Natural killer cell (primary cell): ENCODE results near the gene PCDH9. TPM values are rescaled to one million over a fixed set of nuclear protein-coding genes. Genes with fewer than 3 reads are reported as not detected.

Experiments
- ATAC-seq, 3 donors: fragments of 150-1000 bp in 2 of 3; fragments of 200-7000 bp in 1 of 3; cut with Tn5 transposase; 1 replicate in 1 of 3; 2 replicates in 2 of 3; pipeline ENCODE4 v1.10.0; 2021; ENCODE audit warnings: mild to moderate bottlenecking in 2 of 3, moderate library complexity in 2 of 3
- DNase-seq, 2 donors: peaks; one replicate each; pipeline versions ENCODE4 v3.0.0 to v3.0.0-alpha.2; 2013 to 2021; ENCODE audit warnings: mixed read lengths in 1 of 2
- H3K27ac ChIP-seq: one replicate; pipeline ENCODE4 v1.5.1; 2013; ENCODE audit warnings: mild to moderate bottlenecking, low read length
- H3K27me3 ChIP-seq: one replicate; pipeline ENCODE4 v1.6.1; 2013; ENCODE audit warnings: low read length; ENCODE audit not compliant: control insufficient read depth, insufficient read depth
- H3K36me3 ChIP-seq: one replicate; pipeline ENCODE4 v1.6.1; 2013; ENCODE audit warnings: low read length; ENCODE audit not compliant: control insufficient read depth, insufficient read depth
- H3K4me1 ChIP-seq: one replicate; pipeline ENCODE4 v1.6.1; 2013; ENCODE audit warnings: low read length; ENCODE audit not compliant: control insufficient read depth, insufficient read depth
- H3K4me3 ChIP-seq: one replicate; pipeline ENCODE4 v1.5.1; 2013; ENCODE audit warnings: low read length
- H3K9me3 ChIP-seq: one replicate; pipeline ENCODE4 v1.6.1; 2013; ENCODE audit warnings: low read length; ENCODE audit not compliant: control insufficient read depth, insufficient read depth
- H3K27ac Mint-ChIP-seq, 2 donors: one replicate each; pipeline ENCODE4 v1.8.0; 2022; ENCODE audit warnings: mild to moderate bottlenecking in 2 of 2, mixed read lengths in 2 of 2, moderate library complexity in 1 of 2
- H3K27me3 Mint-ChIP-seq, 2 donors: one replicate each; pipeline ENCODE4 v1.8.0; 2022; ENCODE audit warnings: low read depth in 2 of 2, mixed read lengths in 2 of 2
- H3K36me3 Mint-ChIP-seq: one replicate; pipeline ENCODE4 v1.8.0; 2022; ENCODE audit warnings: mixed read lengths
- H3K4me1 Mint-ChIP-seq, 2 donors: one replicate each; pipeline ENCODE4 v1.8.0; 2022; ENCODE audit warnings: mixed read lengths in 2 of 2
- H3K4me3 Mint-ChIP-seq: one replicate; pipeline ENCODE4 v1.8.0; 2022; ENCODE audit warnings: mild to moderate bottlenecking, moderate library complexity, mixed read lengths
- H3K9me3 Mint-ChIP-seq, 2 donors: one replicate each; pipeline ENCODE4 v1.8.0; 2022; ENCODE audit warnings: mixed read lengths in 2 of 2
- WGBS: methylation state at CpG from one replicate; pipeline ENCODE4 v1.1.7; 2013; ENCODE audit warnings: missing lambda C conversion rate; ENCODE audit not compliant: insufficient coverage; 5-methylcytosine and 5-hydroxymethylcytosine counted together
- intact Hi-C: fragments of 100-400 bp; cut with micrococcal nuclease; formaldehyde crosslinking; loops from one replicate; pipeline ENCODE4 v1.14.2; 2022
- total RNA-seq, 4 donors: library from RNA; stranded (reverse); fragments of 120-200 nt in 1 of 4; gene quantifications; one replicate each; pipeline versions ENCODE4 v1.2.3 to v1.2.4, GENCODE V29; 2013 to 2022
- TF ChIP-seq, protein P1 (sequence below): fragments of 200-600 bp; IDR thresholded peaks from one replicate; pipeline ENCODE4 v1.8.0; 2022; ENCODE audit warnings: antibody characterized with exemption

PCDH9 gene
- total RNA-seq, 3 donors from 2014 or later (not counting 1 experiment from before 2014, with no cell fraction given): 0.43 to 1.5 (median 0.68) TPM

DNA sequence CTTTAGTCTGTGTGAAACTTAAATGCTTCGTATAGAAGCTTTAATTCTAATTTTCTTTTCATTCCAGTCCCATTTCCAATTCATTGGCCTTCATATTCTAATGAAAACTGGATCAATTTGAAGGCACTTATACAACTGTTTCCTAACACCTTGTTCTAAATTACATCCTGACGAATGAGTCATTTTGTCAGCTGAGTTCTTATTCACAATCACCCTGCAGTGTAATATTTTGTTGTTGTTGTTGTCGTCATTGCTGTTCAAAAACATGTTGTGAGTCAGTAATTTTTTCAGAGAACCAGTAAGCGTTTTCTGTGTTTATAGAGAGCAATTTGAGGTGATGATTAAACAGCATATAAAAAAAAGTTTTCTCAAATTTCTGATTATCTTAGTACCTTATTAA is 290.0 kb downstream of the PCDH9 start:
- Mint-ChIP-seq H3K4me3 (no peak overlapping the region), H3K27me3 (no peaks in the 10 kb centered on the region), H3K27ac (no peak overlapping the region), H3K36me3 (no peaks in the 10 kb centered on the region), H3K9me3 (peaks cover 1 to 7% of the 10 kb centered on the region in 2 donors), H3K4me1 (no peaks in the 10 kb centered on the region)
- Histone ChIP-seq H3K4me3 (no peak overlapping the region), H3K27me3 (no peaks in the 10 kb centered on the region), H3K36me3 (no peaks in the 10 kb centered on the region), H3K4me1 (no peaks in the 10 kb centered on the region), H3K9me3 (no peaks in the 10 kb centered on the region), H3K27ac (no peak overlapping the region)
- DNase-seq (no peak), ATAC-seq (no peak)
- 100% methylated on average over 3 of the region's 4 CpGs for whole genome bisulfite sequencing
- intact Hi-C loops: no loop called here
- TF ChIP-seq, protein P1, sequence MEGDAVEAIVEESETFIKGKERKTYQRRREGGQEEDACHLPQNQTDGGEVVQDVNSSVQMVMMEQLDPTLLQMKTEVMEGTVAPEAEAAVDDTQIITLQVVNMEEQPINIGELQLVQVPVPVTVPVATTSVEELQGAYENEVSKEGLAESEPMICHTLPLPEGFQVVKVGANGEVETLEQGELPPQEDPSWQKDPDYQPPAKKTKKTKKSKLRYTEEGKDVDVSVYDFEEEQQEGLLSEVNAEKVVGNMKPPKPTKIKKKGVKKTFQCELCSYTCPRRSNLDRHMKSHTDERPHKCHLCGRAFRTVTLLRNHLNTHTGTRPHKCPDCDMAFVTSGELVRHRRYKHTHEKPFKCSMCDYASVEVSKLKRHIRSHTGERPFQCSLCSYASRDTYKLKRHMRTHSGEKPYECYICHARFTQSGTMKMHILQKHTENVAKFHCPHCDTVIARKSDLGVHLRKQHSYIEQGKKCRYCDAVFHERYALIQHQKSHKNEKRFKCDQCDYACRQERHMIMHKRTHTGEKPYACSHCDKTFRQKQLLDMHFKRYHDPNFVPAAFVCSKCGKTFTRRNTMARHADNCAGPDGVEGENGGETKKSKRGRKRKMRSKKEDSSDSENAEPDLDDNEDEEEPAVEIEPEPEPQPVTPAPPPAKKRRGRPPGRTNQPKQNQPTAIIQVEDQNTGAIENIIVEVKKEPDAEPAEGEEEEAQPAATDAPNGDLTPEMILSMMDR: no peak

DNA sequence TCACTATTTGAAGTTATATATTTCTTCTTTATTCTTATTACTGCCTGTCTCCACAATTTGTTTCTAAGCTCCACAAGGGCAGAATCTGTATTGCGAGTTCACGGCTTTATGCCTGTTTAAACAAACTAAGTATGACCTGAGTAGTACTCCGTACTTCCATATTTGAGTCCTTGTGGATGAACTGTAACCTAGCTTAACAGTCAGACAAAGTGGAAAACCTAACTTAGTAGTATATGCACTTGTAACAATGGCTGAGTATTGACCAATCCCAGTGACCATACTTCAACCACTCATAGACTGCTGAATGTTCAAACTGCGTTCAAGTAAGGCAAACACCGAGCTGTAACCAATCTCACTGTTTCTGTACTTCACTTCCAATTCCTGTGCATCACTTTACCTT is 292.7 kb downstream of the PCDH9 start:
- Histone ChIP-seq H3K4me1 (no peaks in the 10 kb centered on the region), H3K27ac (no peak overlapping the region), H3K9me3 (no peaks in the 10 kb centered on the region), H3K36me3 (no peaks in the 10 kb centered on the region), H3K4me3 (no peak overlapping the region), H3K27me3 (no peaks in the 10 kb centered on the region)
- no peak for ATAC-seq
- Mint-ChIP-seq H3K27me3 (no peaks in the 10 kb centered on the region), H3K36me3 (no peaks in the 10 kb centered on the region), H3K4me1 (no peaks in the 10 kb centered on the region), H3K4me3 (no peak overlapping the region), H3K9me3 (peaks cover 0 to 5% of the 10 kb centered on the region in 2 donors), H3K27ac (no peak overlapping the region)
- WGBS: 87% methylated on average over 5 of the region's 5 CpGs
- TF ChIP-seq, protein P1: no peak
- intact Hi-C loops: no loop called here
- no peak for DNase-seq

DNA sequence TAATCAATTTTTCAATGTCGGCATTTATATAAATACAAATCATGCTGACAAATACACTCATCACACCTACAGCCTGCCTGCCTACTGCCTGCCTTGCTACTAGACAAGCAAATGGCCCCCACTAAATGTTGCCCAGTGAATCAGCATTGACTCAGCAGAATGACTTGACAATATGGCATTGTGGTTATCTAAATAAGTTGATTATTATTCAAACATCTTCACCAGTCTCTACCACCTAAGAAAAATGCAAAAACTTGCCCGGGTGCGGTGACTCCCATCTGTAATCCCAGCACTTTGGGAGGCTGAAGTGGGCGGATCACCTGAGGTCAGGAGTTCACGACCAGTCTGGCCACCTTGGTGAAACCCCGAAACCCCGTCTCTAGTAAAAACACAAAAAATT is 296.1 kb downstream of the PCDH9 start:
- Mint-ChIP-seq H3K9me3 (no peaks in the 10 kb centered on the region), H3K36me3 (no peaks in the 10 kb centered on the region), H3K4me3 (no peak overlapping the region), H3K27ac (no peak overlapping the region), H3K4me1 (no peaks in the 10 kb centered on the region), H3K27me3 (no peaks in the 10 kb centered on the region)
- Histone ChIP-seq H3K36me3 (no peaks in the 10 kb centered on the region), H3K4me3 (no peak overlapping the region), H3K4me1 (no peaks in the 10 kb centered on the region), H3K27me3 (no peaks in the 10 kb centered on the region), H3K9me3 (no peaks in the 10 kb centered on the region), H3K27ac (no peak overlapping the region)
- intact Hi-C loops: no loop called here
- 96% methylated on average over 7 of the region's 7 CpGs for WGBS
- DNase-seq (no peak), ATAC-seq (no peak)
- TF ChIP-seq, protein P1: no peak

DNA sequence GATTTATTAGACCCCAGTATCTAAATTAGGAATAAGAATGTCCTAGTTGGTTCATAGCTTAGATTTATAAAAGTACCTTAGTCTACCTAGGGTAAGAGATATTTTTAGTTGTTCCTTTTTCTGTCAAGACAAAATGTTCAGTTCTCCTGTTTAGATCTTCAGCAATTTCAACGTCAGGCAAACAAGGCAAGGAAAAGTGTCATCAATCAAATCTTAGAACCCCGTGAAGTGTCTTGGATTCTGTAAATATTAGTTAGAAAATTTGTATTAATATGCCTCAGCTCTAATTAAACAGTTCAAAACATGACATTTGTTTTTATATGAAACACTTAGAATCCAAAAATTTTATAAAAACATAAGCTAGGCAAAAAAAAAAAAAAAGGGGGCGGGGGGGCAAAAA is 296.6 kb downstream of the PCDH9 start:
- no peaks in the 10 kb centered on the region for H3K36me3 Mint-ChIP-seq
- 83% methylated on average over 1 of the region's 3 CpGs for WGBS

More for the DNA sequence above, 296.6 kb downstream of the PCDH9 start:
- H3K4me1 Mint-ChIP-seq: no peaks in the 10 kb centered on the region
- H3K27ac Mint-ChIP-seq: no peak overlapping the region
- no peaks in the 10 kb centered on the region for H3K27me3 ChIP-seq
- no peak for DNase-seq
- ATAC-seq: no peak
- no peaks in the 10 kb centered on the region for H3K4me1 ChIP-seq
- no peaks in the 10 kb centered on the region for H3K27me3 Mint-ChIP-seq
- no peaks in the 10 kb centered on the region for H3K36me3 ChIP-seq
- no peaks in the 10 kb centered on the region for H3K9me3 Mint-ChIP-seq
- intact Hi-C loops: no loop called here
- no peak overlapping the region for H3K27ac ChIP-seq
- TF ChIP-seq, protein P1: no peak
- H3K4me3 Mint-ChIP-seq: no peak overlapping the region
- H3K4me3 ChIP-seq: no peak overlapping the region
- H3K9me3 ChIP-seq: no peaks in the 10 kb centered on the region
